Ovary (tissue), 3 donors: ENCODE data around the gene PRMT3.

Source experiments
- CTCF ChIP-seq, 3 donors: fragments of 450-650 bp in 2 of 3; fragments of 200-600 bp in 1 of 3; IDR thresholded peaks; one replicate each; pipeline versions ENCODE4 v1.5.1 to v1.8.0; 2016 to 2022; ENCODE audit warnings: antibody characterized with exemption in 3 of 3, mild to moderate bottlenecking in 1 of 3
- EP300 ChIP-seq: sonication (generic); formaldehyde crosslinking; IDR thresholded peaks from one replicate; pipeline ENCODE4 v1.6.1; 2017; ENCODE audit warnings: antibody characterized with exemption
- donor health status: DM: no; HTN: no; CAD: no.

- TF ChIP-seq CTCF (IDR thresholded peaks at IDR 0.05) (no peak), EP300 (no peak)
Observed at GRCh38 chr11:20518323-20518834, 130.9 kb downstream of the PRMT3 start.
